GM12801 (cell line): ENCODE measurements around the gene MALL.
A peak's percentile ranks its signal among the peaks of the same experiment; 100 is the strongest.

ENCODE experiments used
- TF ChIP-seq, protein P1 (sequence below): IDR thresholded peaks from one replicate; pipeline ENCODE4 v1.5.1; 2011; ENCODE audit warnings: control low read depth; ENCODE audit not compliant: insufficient read length; ENCODE audit errors: extremely low read depth

MALL gene

DNA sequence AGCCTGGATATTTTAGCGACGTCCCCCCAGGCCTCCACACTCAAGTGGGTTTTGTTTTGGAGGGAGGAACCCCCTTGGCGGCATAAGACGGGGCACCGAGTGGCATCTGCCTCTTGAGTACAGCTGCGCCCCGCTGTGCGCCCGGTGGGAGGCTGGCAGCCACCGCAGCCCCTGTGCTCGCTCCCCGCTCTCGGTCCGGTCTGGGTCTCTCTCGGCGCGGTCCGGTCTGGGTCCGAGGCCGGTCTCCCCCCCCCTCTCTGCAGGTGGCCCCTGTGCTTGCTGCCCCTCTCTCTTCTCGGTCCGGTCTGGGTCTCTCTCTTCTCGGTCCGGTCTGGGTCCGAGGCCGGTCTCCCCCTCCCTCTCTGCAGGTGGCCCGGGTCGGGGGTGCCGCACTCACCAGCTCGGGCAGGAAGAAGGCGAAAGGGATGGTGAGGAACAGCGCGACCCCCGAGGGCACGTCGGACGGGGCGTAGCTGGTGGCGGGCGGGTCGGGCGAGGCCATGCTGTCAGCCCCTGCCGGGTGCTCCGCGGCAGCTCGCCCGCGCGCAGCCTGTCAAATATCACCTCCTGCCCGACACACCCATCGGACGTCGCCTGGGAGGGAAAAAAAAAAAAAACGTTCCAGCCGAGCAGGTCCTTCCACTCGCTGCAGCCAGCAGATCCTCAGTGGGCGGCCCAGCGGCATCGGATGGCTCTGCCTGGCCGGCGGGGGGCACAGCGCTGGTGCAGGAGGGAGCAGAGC is at the start of gene MALL:
MALL (minus strand) TSS at position 532 of the 742 bp plus-strand sequence; CDS start at position 502, 30 bp downstream.
- TF ChIP-seq, protein P1, sequence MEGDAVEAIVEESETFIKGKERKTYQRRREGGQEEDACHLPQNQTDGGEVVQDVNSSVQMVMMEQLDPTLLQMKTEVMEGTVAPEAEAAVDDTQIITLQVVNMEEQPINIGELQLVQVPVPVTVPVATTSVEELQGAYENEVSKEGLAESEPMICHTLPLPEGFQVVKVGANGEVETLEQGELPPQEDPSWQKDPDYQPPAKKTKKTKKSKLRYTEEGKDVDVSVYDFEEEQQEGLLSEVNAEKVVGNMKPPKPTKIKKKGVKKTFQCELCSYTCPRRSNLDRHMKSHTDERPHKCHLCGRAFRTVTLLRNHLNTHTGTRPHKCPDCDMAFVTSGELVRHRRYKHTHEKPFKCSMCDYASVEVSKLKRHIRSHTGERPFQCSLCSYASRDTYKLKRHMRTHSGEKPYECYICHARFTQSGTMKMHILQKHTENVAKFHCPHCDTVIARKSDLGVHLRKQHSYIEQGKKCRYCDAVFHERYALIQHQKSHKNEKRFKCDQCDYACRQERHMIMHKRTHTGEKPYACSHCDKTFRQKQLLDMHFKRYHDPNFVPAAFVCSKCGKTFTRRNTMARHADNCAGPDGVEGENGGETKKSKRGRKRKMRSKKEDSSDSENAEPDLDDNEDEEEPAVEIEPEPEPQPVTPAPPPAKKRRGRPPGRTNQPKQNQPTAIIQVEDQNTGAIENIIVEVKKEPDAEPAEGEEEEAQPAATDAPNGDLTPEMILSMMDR = no peak

DNA sequence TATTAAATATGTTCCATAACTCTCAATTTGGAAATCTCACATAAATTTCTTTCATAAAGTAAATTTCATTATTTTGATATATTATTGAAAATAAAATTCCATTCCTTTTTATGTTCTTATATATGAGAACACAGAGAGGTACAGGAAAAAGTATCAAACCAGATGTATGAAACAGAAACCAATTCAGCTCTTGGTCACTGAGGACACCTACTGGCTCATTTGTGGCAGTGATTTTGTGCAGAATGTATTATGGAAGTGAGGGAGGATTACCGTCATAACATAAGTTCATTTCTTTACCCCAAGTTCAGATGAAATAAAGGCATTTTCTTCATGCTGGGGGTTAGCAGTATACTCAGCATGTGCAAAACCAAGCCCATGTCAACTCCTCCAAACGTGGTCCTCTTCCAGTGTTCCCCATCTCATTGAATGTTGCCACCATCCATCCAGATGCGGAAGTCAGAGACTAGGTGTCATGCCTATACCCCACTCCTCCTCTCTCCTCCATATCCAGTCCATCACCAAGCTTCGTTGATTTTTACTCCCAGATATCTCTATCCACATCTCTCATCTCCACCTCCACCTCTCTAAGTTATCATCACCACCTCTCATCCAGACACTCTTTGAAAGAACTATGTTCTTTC is 41.7 kb upstream of the MALL start:
- TF ChIP-seq, protein P1 = peak; percentile 40

DNA sequence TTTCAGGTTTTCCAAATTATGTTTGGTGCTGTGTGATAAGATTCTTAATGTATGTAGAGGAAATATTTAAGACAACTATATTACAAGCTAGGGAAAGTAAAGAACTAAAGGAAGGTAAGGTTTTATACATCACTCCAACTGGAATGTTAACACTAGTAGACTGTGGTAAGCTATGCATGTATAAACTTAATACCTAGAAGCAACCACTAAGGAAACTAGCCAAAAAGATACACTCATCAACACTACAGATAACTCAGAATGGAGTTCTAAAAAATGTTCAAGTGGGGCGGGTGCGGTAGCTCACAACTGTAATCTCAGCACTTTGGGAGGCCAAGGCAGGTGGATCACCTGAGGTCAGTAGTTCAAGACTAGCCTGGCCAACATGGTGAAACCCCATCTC is 37.8 kb upstream of the MALL start:
- TF ChIP-seq, protein P1 = no peak

DNA sequence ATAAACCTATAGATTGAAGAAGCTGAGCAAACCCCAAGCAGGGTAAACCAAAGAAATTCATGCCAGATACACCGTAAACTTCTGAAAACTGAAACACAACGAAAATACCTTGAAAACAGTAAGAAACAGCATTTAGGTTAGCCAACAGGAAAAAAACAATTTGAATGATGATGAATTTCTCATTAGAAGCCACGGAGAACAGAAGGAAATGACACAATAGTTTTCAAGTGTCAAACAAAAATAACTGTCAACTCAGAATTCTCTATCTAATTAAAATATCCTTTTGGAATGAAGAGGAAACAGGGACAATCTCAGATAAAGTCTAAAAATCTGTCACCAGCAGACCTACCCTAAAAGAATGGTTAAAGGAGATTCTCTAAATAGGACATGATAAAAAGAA is 37.3 kb upstream of the MALL start:
- TF ChIP-seq, protein P1 = no peak

DNA sequence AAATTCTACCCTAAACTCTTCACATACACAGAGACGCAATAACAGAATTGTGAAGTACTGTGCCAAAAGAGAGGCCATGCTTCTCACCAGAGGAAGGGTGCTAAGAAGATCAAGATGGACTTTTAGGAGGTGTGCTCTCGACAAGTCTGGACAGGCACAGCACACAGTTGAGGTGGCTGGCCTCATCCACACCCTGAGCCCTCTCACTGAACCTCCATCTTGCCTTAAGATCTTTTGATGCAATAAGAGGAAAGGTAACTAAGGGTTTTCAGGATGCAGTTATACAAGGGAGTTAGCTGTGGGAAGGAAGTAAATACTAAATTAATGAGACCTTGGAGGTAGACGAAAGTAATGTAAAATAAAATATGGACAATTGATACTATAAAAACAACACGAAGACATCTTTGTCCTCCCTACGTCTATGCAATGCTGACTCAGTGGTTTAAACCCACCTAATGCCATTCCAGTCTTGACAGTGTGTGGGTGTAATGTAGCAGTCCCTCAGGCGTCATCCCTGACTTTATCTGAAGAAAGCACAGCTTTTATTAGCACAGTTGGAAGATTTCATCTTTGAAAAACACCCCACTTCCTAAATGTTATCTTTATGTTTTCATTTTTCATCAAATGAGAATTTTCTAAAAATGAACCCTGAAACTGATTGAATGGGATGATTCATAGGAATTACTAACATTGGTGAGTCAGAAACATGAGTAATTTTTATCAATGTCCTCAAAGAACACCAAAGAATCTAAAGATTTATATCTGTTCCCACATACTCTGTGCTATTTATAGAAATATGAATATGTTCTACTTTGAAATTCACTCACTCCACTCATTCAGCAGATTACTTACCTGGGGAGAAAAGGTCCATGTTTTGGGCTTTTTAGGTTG is 34.0 kb upstream of the MALL start:
- TF ChIP-seq, protein P1 = no peak

DNA sequence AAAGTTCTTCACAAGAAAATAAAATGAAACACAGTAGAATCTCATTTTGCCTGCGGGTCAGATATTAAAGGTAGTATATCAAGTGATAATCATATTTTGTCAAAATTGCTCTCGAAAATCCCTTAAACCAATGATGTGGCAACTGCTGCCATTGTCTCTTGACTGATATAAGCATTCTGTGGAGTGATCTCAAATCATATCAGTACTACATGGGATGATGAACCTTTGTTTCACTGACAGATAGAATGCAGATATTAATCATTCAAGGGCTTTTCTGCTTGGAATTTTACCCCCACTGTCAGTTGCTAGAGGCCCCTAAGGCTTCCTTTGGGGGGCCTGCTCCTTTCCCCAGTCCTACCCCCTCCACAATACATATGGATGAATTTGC is 31.3 kb upstream of the MALL start:
- TF ChIP-seq, protein P1 = no peak
